ENCODE results near the gene PPIF.

- no peak for TF ChIP-seq POLR2A (IDR thresholded peaks at IDR 0.05)
- TF ChIP-seq, protein P1, sequence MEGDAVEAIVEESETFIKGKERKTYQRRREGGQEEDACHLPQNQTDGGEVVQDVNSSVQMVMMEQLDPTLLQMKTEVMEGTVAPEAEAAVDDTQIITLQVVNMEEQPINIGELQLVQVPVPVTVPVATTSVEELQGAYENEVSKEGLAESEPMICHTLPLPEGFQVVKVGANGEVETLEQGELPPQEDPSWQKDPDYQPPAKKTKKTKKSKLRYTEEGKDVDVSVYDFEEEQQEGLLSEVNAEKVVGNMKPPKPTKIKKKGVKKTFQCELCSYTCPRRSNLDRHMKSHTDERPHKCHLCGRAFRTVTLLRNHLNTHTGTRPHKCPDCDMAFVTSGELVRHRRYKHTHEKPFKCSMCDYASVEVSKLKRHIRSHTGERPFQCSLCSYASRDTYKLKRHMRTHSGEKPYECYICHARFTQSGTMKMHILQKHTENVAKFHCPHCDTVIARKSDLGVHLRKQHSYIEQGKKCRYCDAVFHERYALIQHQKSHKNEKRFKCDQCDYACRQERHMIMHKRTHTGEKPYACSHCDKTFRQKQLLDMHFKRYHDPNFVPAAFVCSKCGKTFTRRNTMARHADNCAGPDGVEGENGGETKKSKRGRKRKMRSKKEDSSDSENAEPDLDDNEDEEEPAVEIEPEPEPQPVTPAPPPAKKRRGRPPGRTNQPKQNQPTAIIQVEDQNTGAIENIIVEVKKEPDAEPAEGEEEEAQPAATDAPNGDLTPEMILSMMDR (IDR thresholded peaks at IDR 0.05), result no peak
Measured at GRCh38 chr10:79326361-79327089, 20.7 kb upstream of the PPIF start.

Data from testis (tissue), 2 donors.